KBM-7 (cell line): Measurements from ENCODE around the gene ARL3.

Experiments
- DNase-seq: peaks from one replicate; pipeline ENCODE4 v3.0.0-alpha.2; 2015
- in situ Hi-C: fragments of 300-500 bp; cut with MboI; formaldehyde crosslinking; loops from 2 replicates; pipeline ENCODE4 v1.14.3; 2020; ENCODE audit warnings: low sequenced_read_pairs, low pct_unique_long_range_greater_than_20kb, mixed read lengths

The ARL3 gene

DNA sequence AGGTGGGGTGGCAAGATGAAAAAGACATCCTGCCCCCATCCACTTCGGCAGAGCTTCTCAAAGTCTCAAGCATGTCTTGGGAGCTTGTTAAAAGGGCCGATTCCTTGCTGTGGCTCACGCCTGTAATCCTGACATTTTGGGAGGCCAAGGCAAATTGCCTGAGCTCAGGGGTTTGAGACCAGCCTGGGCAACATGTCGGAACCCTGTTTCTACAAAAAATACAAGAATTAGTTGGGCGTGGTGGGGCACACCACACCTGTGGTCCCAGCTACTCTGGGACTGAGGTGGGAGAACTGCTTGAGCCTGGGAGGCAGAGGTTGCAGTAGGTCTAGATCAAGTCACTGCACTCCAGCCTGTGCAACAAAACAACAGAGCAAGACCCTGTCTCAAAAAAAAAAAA lies 55.4 kb downstream of the ARL3 start:
- DNase-seq = no peak
- in situ Hi-C loops = no loop called here

GRCh38 chr10:102657984-102658724 lies 56.0 kb downstream of the ARL3 start:
- no peak for DNase-seq
- in situ Hi-C loops = no loop called here

- in situ Hi-C loops = no loop called here
These were observed 56.7 kb downstream of the ARL3 start for GRCh38 chr10:102657451-102657850.

GRCh38 chr10:102656791-102657371 lies 57.3 kb downstream of the ARL3 start:
- no peak for DNase-seq
- in situ Hi-C loops = no loop called here

More at GRCh38 chr10:102657451-102657850, 56.7 kb downstream of the ARL3 start:
- DNase-seq = no peak

DNA sequence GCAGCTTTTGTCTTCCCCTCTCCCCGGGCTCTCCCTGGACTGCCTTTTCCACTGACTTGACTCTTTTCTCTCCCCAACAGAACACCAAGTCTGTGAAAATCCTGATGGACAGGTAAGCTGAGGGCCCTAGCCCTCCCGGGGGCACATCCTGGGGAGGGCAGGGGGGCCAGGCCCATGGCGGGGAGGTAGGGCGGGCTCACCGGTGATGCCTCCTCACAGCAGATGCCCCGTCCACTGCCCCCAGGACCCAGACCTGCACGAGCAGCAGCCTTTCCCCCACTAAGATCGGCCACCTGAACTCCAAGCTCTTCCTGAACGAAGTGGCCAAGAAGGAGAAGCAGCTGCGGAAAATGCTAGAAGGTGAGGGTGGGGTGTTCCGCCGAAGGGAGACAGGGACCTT lies 58.2 kb downstream of the ARL3 start:
- no peak for DNase-seq
- in situ Hi-C loops = no loop called here

DNA sequence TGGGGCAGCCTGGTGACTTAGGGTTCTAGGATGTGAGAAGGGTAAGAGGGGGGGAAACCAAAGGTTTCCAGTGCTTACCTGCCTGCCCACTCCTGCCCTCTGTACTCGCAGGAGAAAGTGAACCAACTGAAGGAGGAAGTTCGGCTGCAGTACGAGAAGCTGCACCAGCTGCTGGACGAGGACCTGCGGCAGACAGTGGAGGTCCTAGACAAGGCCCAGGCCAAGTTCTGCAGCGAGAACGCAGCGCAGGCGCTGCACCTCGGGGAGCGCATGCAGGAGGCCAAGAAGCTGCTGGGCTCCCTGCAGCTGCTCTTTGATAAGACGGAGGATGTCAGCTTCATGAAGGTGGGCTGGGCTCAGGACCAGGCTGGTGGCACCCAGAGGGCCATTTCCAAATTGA lies 59.2 kb downstream of the ARL3 start:
- in situ Hi-C loops = no loop called here
- no peak for DNase-seq

DNA sequence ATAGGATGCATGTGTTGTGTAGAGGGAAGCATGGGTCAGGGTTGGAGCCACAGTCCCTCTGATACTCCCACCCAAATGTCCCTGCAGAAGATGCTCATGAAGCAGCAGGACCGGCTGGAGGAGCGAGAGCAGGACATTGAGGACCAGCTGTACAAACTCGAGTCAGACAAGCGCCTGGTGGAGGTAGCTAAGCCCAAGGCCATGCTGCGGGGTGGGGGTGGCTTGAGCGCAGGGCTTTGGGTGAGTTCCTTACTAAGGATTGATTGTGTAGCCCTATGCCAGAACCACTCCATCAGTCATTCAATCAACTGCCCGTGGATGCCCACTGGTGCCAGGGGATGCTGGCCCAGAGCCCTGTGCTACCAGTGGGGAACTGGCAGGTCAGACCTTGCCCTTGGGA lies 59.6 kb downstream of the ARL3 start:
- in situ Hi-C loops = no loop called here
- no peak for DNase-seq

- in situ Hi-C loops = no loop called here
- DNase-seq = no peak
These were observed 61.1 kb downstream of the ARL3 start for GRCh38 chr10:102653060-102653459.

DNA sequence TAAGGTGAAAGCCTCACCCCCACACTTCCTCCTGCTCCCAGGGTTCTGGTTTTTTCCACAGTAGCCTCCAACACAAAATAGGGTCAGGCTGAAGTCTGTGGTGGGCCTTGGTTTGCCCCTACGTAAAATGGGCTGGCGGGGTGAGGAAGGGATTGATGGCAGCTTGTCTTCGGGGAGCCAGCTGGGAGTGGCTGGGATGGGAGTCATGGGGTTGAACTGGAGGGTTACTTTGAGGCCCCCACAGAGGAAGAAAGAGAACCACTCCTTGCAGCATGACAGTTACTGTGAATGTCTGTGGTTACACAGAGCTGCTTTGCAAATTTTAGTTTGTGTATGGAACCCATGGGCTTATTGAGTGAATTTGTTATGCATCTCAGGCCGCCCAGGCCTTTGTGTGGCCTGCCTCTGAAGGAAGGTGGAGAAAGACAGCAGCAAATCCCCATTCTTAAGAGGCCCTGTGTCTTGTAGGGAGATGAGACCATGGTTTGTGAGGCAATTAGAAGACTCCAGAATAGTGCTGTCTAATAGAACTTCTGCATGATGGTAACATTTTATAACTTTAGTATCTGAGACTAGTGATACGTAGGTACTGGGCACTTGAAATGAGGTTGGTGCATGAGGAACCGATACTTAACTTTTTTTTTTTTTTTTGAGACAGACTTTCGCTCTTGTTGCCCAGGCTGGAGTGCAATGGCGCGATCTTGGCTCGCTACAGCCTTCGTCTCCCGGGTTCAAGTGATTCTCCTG lies 61.9 kb downstream of the ARL3 start:
- in situ Hi-C loops = no loop called here

DNA sequence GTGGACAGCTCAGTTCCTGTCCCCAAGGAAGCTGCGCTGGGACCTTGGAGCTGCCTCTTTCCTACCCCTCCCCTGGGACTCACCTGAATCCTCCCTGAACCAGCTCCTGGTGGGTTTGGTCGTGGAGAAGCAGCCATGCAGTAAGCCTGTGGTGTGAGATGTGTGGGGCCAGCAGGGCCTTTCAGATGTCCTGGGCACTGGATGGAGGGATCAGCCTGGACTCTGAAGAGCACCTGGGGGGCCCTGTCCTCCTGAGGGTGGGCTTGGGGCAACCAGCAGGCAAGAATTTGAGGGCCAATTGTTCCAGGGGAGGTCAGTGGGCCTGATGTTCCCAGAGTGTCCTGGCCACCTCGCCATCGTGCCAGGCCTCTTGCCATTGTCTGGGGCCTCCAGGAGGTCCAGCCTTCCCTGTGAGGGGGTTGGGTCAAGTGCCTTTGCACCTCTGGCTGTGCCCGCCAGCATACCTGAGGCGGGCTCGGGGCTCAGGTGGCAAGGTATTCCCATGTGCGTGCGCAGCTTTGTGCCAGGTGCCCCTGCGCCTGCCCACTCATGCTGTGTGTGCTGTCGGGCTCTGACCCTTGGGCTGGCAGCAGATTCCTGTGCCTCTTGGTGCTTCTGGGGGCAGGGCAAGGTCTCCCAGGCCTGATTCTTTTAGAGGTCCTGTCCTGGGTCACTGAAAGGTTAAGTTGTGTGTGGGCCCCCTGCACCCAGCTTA lies 62.6 kb downstream of the ARL3 start:
- in situ Hi-C loops = no loop called here

More for the DNA sequence above, 61.9 kb downstream of the ARL3 start:
- DNase-seq = no peak

DNA sequence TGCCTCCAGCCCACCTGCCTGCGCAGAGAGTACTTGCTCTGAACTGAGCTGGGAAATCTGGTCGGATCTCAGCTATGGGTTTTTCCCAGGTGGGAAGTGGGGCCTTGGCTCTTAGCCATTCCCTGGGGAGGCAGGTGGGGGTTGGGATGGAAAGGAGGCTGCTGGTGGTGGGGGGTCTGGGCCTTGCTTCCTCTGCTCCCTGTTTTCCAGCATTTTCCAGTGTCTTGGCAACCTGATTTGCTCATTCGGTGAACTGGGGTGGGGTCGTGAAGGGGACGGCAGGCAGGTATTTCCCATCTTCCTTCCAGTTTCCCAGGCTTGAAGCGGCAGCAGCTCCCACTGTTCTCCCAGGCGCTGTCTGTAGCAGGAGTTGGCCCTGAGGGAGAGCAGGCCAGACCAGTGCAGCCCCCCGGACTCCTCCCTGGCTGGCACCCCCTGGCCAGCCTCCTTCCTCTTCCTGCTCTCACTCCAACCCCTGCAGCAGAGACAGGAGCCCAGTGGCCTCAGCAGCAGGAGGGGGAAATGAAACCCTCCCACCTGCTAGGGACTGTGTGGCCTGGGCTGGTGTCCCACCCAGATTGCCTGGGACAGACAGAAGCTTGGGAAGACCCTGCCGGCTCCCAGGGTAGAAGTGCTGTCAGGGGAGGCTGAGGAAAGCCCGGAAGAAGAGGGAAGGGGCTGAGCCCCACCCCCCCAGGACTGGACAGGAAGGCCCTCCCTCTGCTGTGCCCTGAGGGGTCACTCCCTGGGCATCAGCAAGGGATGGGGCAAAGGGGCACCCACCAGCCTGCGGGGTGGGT lies 63.3 kb downstream of the ARL3 start:
- DNase-seq = no peak
- in situ Hi-C loops = no loop called here

More for the DNA sequence above, 62.6 kb downstream of the ARL3 start:
- DNase-seq = no peak

DNA sequence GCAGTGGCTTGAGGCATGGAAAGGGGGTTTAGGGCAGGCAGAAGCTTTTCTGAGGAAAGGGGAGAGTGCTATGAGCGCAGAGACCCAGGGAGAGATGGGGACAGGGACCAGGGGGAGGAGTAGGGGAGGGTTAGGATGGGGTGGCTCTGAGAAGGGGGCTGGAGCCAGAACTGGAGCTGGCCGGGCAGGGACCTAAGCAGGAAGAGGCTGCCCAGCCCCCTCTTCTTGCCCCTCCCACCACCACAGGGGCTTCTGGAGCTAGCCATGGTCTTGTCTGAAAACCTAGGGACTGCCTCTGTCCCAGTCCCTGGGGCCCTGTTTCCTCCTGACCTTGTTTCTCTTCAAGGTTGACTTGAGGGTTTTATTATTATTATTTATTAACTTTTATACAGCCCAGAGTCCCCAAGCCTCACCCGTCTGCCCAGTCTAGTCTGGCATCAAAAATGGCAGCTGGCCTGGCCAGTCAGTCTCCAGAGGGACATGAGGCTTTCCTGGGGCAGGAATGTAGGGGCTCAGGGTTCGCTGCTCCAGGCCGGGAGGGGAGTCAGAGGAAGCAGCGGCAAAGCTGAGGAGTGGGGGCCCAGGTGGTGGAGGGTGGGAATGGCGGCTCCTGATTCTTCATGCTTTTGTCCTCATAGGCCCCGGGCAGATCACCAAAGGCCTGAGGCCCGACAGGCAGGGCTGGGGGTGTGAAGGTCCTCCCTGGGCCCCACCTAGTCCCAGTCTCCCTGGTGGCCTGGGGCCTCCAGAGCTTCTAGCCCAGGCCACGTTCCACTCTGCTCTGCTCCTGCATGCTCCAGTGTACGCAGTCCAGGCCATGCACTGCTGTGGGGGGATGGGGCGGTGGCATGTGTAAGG lies 64.2 kb downstream of the ARL3 start:
- DNase-seq = no peak
- in situ Hi-C loops = no loop called here

DNA sequence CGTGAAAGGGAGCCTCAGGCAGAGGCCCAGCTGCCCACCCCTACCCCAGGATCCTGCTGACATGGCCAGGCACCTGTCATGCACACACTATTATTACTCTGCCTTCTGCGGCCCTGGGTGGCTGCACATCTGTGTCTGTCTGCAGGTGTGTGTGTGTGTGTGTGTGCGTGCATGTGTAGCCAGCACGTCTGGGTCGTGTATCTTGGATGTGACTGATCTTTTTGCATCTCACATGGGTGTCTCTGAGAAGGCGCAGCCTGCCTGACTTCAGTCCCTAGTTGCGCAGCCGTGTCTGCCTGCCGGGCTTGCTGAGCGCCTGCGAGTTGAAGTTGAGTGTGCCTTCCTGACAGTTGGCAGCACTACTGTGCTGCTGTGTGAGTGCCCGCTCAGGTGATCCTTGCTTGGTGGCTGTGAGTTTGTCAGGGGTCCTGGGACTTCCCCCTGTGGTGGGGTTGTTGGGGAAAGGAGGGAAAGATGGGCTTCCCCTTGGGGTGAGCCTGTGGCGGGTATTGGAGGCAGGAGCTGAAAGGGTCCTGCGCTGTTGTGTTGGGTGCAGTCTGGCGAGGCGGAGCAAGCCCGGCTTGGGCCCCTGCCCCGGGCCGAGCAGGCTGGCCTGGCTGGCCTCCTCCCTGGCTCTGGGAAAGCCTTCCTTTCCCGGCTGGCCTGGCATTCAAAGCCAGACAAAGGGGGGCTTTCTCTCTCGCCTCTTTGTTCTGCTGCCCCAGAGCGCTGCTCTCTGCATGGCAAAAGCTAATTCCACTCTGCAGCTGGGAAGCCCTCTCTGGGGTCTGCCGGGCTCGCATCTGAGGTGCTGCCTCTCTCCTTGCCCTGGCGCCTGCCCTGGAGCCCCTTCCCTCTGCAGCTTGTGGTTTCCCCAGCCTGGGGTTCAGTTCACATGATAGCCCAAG lies 65.1 kb downstream of the ARL3 start:
- DNase-seq = no peak
- in situ Hi-C loops = no loop called here

DNA sequence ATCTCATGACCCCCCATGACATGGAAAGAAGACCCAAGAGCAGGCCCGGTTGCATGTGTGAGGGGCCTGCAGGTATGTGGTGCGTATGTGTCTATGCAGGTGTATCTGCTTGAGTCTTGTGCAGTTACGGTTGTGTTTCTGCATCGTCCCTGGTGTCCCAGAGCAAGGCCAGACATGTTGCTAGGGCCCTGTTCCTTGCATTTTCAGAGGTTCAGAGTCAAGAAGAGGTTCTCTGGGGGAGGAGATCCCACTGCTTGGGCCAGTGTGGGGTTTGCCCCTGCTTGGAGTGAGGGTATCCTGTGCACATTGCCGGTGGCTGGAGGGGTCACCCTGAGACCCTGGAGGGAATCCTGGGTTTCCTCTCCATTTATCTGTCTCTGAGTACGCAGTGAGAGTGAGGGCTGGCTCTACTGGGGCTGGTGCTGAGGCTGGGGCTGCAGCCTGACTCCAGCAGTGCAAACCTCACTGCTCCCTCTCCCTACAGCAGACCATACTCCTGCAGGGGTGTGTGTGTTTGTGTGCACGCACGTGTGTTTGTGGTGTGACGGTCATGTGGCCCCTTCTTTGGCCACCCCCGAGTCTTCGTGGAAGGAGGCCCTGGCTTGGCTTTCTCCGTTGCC lies 65.8 kb downstream of the ARL3 start:
- no peak for DNase-seq
- in situ Hi-C loops = no loop called here

DNA sequence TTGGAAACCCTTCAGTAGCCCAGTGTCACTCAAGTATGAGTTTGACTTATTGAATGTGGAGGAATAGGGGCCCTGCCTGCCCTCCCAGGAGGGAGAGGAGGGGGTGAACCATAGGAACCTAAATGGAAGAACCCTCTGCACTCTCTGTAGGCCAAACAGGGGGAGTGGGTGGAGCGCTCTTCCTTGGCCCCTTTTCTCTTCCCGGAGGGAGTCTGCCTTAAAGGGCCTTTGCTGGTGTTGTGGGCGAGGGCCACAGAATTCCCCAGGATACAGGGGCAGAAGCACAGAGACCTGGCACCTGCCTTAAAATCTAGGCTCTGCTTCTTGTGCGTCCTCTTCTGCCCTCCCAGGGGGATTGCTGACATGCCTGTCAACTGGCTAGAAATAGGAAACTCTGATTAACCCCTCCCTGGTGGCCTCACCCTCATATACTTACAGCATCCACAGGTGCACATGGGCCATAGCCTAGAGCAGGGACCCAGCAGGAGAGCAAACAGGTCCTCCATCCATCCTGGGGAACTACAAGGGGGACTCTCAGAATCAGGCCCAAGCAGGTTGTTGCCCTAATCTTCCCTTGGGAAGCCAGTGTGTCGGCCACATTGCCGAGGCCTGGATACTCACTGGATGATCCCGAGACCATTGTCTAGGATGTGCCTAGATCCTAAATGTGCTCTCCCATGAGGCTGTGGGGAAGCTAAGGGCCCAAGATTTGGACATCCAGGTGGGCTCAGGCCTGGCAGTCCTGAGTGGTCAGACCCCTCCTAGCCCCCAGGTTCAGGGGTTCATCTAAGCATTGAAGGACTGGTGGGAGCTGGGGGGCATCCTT lies 66.5 kb downstream of the ARL3 start:
- no peak for DNase-seq
- in situ Hi-C loops = no loop called here
